HCT116 (cell line): Measurements from ENCODE around the gene STAB1. TPM values are rescaled to one million over a fixed set of nuclear protein-coding genes. Genes with fewer than 3 reads are reported as not detected.

Source experiments
- ATAC-seq: fragments of 200-7000 bp; cut with Tn5 transposase; 2 replicates; pipeline ENCODE4 v1.9.1; 2020; ENCODE audit warnings: mild to moderate bottlenecking, moderate library complexity
- BruUV-seq: library from RNA; stranded (reverse); fragments of 400-500 nt; replicated peaks from 2 replicates; lab custom pipeline; 2021; lab: Mats Ljungman, UMichigan
- CTCF ChIA-PET: fragments of 300-600 bp; sonication (Branson Sonifier 250); formaldehyde crosslinking; loops from one replicate; lab custom pipeline; 2021; ENCODE audit warnings: antibody characterized with exemption; lab: Charles Lee
- POLR2A ChIA-PET: fragments of 300-600, 350-600 bp; sonication (Branson Sonifier 250); formaldehyde crosslinking; loops from one replicate; lab custom pipeline; 2021; ENCODE audit warnings: antibody characterized with exemption; lab: Charles Lee
- RAD21 ChIA-PET, 2 experiments: fragments of 300-600 bp; sonication (Branson Sonifier 250); formaldehyde crosslinking; loops; one replicate each; lab custom pipeline; 2023; ENCODE audit warnings: low total read pairs in 2 of 2; ENCODE audit not compliant: uncharacterized antibody in 2 of 2, unreplicated experiment in 2 of 2, low non-redundant PET in 1 of 2; lab: Charles Lee
- DNase-seq: peaks from one replicate; pipeline ENCODE4 v3.0.0-alpha.2; 2010; ENCODE audit warnings: low read depth, low spot score
- H2AFZ ChIP-seq: fragments of 200-600 bp; shearing (Covaris generic), sonication (generic); 2 replicates; pipeline ENCODE4 v1.6.1; 2017; ENCODE audit warnings: low read depth, mixed run types, mixed read lengths, antibody characterized with exemption, low read length; ENCODE audit not compliant: poor library complexity, severe bottlenecking
- H3K27ac ChIP-seq: 2 replicates; pipeline ENCODE4 v1.5.1; 2012; ENCODE audit warnings: low read depth, low read length
- H3K27me3 ChIP-seq: fragments of 200-600 bp; sonication (generic); 2 replicates; pipeline ENCODE4 v1.6.1; 2016; ENCODE audit warnings: mixed run types, low read length, mixed read lengths; ENCODE audit not compliant: insufficient read depth
- H3K36me3 ChIP-seq, 2 experiments: fragments of 200-500 bp in 1 of 2; fragments of 200-600 bp in 1 of 2; sonication (Bioruptor generic) in 1 of 2; sonication (generic) in 1 of 2; 2 replicates each; pipeline versions ENCODE4 v1.5.1 to v1.6.1; 2014 to 2016; ENCODE audit warnings: low read length in 2 of 2, inconsistent platforms in 1 of 2, mixed read lengths in 1 of 2, mixed run types in 1 of 2; ENCODE audit not compliant: insufficient read depth in 2 of 2, control insufficient read depth in 1 of 2
- H3K4me1 ChIP-seq, 2 experiments: fragments of 200-600 bp in 1 of 2; sonication (generic) in 1 of 2; 2 replicates each; pipeline versions ENCODE4 v1.5.1 to v1.6.1; 2012 to 2017; ENCODE audit warnings: low read length in 2 of 2, inconsistent platforms in 1 of 2, mild to moderate bottlenecking in 1 of 2, mixed read lengths in 1 of 2, mixed run types in 1 of 2, moderate library complexity in 1 of 2; ENCODE audit not compliant: insufficient read depth in 2 of 2, control insufficient read depth in 1 of 2
- H3K4me2 ChIP-seq: fragments of 200-600 bp; sonication (generic); 2 replicates; pipeline ENCODE4 v1.6.1; 2017; ENCODE audit warnings: mixed run types, low read length, mixed read lengths
- H3K4me3 ChIP-seq, 2 experiments: fragments of 200-600 bp in 1 of 2; sonication (generic) in 1 of 2; replicated peaks in 1 of 2; 2 replicates each; pipeline ENCODE4 v1.5.1; 2011 to 2016; ENCODE audit warnings: low read length in 2 of 2, control low read depth in 1 of 2, low read depth in 1 of 2, mild to moderate bottlenecking in 1 of 2, mixed read lengths in 1 of 2, mixed run types in 1 of 2
- H3K79me2 ChIP-seq: fragments of 200-600 bp; sonication (generic); 2 replicates; pipeline ENCODE4 v1.6.1; 2017; ENCODE audit warnings: mild to moderate bottlenecking, mixed run types, low read length, moderate library complexity, mixed read lengths; ENCODE audit not compliant: insufficient read depth
- H3K9ac ChIP-seq: fragments of 200-600 bp; sonication (generic); 2 replicates; pipeline ENCODE4 v1.6.1; 2016; ENCODE audit warnings: low read length, mixed read lengths
- H3K9me2 ChIP-seq: fragments of 200-600 bp; sonication (generic), shearing (Covaris generic); 2 replicates; pipeline ENCODE4 v1.6.1; 2017; ENCODE audit warnings: mixed run types, mild to moderate bottlenecking, moderate library complexity; ENCODE audit not compliant: insufficient read depth
- H3K9me3 ChIP-seq, 2 experiments: fragments of 200-500 bp in 1 of 2; fragments of 200-600 bp in 1 of 2; sonication (Bioruptor generic) in 1 of 2; sonication (generic) in 1 of 2; 2 replicates each; pipeline ENCODE4 v1.6.1; 2014 to 2017; ENCODE audit warnings: low read length in 2 of 2, mixed read lengths in 2 of 2, inconsistent platforms in 1 of 2, low read depth in 1 of 2, mild to moderate bottlenecking in 1 of 2, mixed run types in 1 of 2, moderate library complexity in 1 of 2; ENCODE audit not compliant: control insufficient read depth in 1 of 2, insufficient read depth in 1 of 2
- H4K20me1 ChIP-seq: fragments of 200-600 bp; sonication (generic), shearing (Covaris generic); 2 replicates; pipeline ENCODE4 v1.6.1; 2017; ENCODE audit warnings: mixed run types, mild to moderate bottlenecking, moderate library complexity; ENCODE audit not compliant: insufficient read depth
- ATF3 ChIP-seq: IDR thresholded peaks from 2 replicates; pipeline ENCODE4 v1.6.1; 2012
- EGR1 ChIP-seq: IDR thresholded peaks from 2 replicates; pipeline ENCODE4 v1.6.1; 2012; ENCODE audit warnings: low read depth
- EZH2phosphoT487 ChIP-seq: fragments of 200-600 bp; IDR thresholded peaks from 2 replicates; pipeline ENCODE4 v1.6.1; 2018; ENCODE audit warnings: antibody characterized with exemption, borderline replicate concordance
- POLR2A ChIP-seq: IDR thresholded peaks from 2 replicates; pipeline ENCODE4 v1.7.0; 2011; ENCODE audit warnings: borderline replicate concordance; ENCODE audit not compliant: insufficient read depth, insufficient read length; ENCODE audit errors: extremely low read depth
- RAD21 ChIP-seq: IDR thresholded peaks from 2 replicates; pipeline ENCODE4 v1.6.1; 2012; ENCODE audit warnings: low read depth, mild to moderate bottlenecking
- SIN3A ChIP-seq: IDR thresholded peaks from 2 replicates; pipeline ENCODE4 v1.6.1; 2012; ENCODE audit warnings: low read depth
- SP1 ChIP-seq: IDR thresholded peaks from 2 replicates; pipeline ENCODE4 v1.6.1; 2012; ENCODE audit warnings: low read depth
- ZFX ChIP-seq: fragments of 450-650 bp; IDR thresholded peaks from 2 replicates; pipeline ENCODE4 v1.6.1; 2017
- intact Hi-C: fragments of 100-400 bp; cut with micrococcal nuclease; formaldehyde crosslinking; loops from 2 replicates; pipeline ENCODE4 v1.10.0; 2022
- total RNA-seq: library from RNA; stranded (reverse); gene quantifications from one replicate; pipeline ENCODE4 v1.2.1, GENCODE V29; 2021; ENCODE audit not compliant: unreplicated experiment
- TF ChIP-seq, protein P1 (sequence below): IDR thresholded peaks from 2 replicates; pipeline ENCODE4 v1.6.1; 2011; ENCODE audit warnings: mild to moderate bottlenecking, low read length, moderate library complexity; ENCODE audit not compliant: insufficient replicate concordance; ENCODE audit errors: extremely low read depth

Gene STAB1
- total RNA-seq, 1 experiment from 2014 or later: 0.44 TPM

DNA sequence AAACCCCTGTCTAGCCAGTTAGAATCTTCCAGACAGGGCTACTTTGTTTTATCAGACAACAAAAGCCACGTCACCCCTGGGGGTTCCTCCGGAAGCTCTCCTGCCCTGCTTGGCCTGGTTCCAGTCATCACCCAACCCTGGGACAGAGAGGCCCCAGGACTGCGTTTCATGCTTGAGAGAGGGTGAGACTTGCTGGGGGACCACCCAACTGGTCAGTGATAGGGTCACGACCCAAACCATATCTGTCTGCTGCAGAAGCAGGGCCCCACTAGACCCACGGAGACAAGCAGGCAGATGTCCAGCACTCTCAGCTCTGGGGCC is 37.3 kb downstream of the STAB1 start:
- ATAC-seq: no peak
- TF ChIP-seq EGR1 (no peak), EZH2phosphoT487 (no peak), POLR2A (no peak), ATF3 (no peak), ZFX (no peak), SIN3A (no peak), RAD21 (no peak), SP1 (no peak)
- TF ChIP-seq, protein P1, sequence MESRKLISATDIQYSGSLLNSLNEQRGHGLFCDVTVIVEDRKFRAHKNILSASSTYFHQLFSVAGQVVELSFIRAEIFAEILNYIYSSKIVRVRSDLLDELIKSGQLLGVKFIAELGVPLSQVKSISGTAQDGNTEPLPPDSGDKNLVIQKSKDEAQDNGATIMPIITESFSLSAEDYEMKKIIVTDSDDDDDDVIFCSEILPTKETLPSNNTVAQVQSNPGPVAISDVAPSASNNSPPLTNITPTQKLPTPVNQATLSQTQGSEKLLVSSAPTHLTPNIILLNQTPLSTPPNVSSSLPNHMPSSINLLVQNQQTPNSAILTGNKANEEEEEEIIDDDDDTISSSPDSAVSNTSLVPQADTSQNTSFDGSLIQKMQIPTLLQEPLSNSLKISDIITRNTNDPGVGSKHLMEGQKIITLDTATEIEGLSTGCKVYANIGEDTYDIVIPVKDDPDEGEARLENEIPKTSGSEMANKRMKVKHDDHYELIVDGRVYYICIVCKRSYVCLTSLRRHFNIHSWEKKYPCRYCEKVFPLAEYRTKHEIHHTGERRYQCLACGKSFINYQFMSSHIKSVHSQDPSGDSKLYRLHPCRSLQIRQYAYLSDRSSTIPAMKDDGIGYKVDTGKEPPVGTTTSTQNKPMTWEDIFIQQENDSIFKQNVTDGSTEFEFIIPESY: no peak
- intact Hi-C loops: no loop called here

More for the DNA sequence above, 37.3 kb downstream of the STAB1 start:
- ChIA-PET CTCF (no interaction called here), POLR2A (no interaction called here), RAD21 (no interaction called here)
- Histone ChIP-seq H4K20me1 (no peaks in the 10 kb centered on the region), H3K36me3 (peaks cover 5 to 7% of the 10 kb centered on the region in 2 experiments; a peak in 3 of 4 replicates), H3K4me1 (peaks cover 11 to 37% of the 10 kb centered on the region in 2 experiments; a peak in 3 of 4 replicates), H3K79me2 (peaks cover 39% of the 10 kb centered on the region), H3K4me2 (peak overlapping the region; percentile 92), H3K9ac (peak overlapping the region; percentile 91), H3K4me3 (peak overlapping the region; percentile 72 to 79), H2AFZ (no peak overlapping the region), H3K27ac (peak overlapping the region; percentile 91), H3K9me3 (no peaks in the 10 kb centered on the region), H3K9me2 (no peaks in the 10 kb centered on the region), H3K27me3 (no peaks in the 10 kb centered on the region)
- DNase-seq: no peak
- no TSS peak for BruUV-seq
